K562 treated with DMSO at 1 percent for 24 hours (cell line): ENCODE results near the gene CRYGA. TPM values are rescaled to one million over a fixed set of nuclear protein-coding genes. Genes with fewer than 3 reads are reported as not detected.

ENCODE experiments used
- total RNA-seq: library from RNA; unstranded; fragments of 300-600 nt; gene quantifications from 2 replicates; pipeline ENCODE4 v1.2.3, GENCODE V29; 2022; ENCODE audit warnings: low read depth; ENCODE audit not compliant: insufficient read depth

CRYGA gene, protein sequence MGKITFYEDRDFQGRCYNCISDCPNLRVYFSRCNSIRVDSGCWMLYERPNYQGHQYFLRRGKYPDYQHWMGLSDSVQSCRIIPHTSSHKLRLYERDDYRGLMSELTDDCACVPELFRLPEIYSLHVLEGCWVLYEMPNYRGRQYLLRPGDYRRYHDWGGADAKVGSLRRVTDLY
- total RNA-seq, result not detected in 2 replicates

GRCh38 chr2:208163489-208163888 lies at the start of gene CRYGA:
TSS of gene CRYGA (minus strand) at chr2:208163589. CDS start at chr2:208163556, 33 bp downstream.

GRCh38 chr2:208189810-208190503 lies 26.6 kb upstream of the CRYGA start, which contains the start of gene C2orf80:
TSS of gene C2orf80 (minus strand) at chr2:208190030. CDS start at chr2:208186986, 3,044 bp downstream.

DNA sequence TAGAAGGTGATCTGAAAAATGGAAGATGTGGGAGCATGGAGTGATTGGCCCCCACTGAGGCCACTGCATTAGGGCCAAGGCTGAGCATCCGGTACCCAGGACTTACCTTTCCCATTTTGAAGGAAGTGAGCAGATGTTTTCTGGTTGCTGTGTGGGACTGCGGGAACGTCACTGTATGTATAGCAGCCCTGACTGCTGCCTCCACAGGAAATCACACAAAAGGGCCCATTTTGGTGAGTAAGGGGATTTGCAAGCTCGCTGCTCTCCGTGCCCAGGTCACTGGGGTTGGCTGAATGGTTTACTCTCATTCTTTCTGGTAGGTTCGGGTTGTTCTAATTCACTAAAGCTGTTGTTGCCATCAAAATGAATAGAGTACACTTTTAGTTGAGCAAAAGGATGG lies 17.4 kb downstream of the CRYGA start, which contains the start of gene CRYGB:
Gene CRYGB (minus strand): TSS at position 153 of the 400 bp plus-strand sequence. CDS start 38 bp downstream, at position 115.

GRCh38 chr2:208129744-208130711 lies 33.4 kb downstream of the CRYGA start, which contains the start of gene CRYGC:
TSS of gene CRYGC (minus strand) at chr2:208129828. CDS start at chr2:208129792, 36 bp downstream.

DNA sequence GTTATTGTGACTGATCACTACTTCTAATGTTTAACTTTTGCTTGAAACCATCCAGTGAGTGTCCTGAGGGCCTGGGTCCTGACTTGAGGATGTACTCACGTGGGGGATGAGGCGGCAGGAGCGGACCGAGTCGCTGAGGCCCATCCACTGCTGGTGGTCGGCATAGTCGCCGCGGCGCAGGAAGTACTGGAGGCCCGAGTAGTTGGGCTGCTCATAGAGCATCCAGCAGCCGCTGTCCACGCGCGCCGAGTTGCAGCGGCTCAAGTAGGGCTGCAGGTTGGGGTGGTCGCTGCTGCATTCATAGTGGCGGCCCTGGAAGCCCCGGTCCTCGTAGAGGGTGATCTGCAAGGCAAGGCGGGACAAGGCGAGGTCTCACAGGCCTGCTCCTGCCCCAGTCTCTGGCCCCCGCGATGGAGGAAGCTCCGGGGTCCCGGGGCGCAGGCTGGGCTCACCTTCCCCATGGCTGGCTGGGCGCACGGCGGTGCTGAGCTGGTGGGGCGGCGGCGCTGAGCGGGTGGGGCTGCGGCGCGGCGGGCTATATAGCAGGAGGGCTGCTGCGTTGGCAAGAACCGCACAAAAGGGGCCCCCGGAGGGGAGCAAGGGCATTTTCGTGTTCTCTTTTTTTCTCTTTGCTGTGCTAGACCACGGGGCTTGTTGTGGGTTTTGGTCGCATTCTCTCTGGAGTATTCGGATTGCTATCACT lies 39.2 kb downstream of the CRYGA start, which contains the start of gene CRYGD:
Gene CRYGD (minus strand): TSS at position 512 of the 703 bp plus-strand sequence. CDS start 51 bp downstream, at position 461.

Other genes starting within 250 kb of the CRYGA start
- 1.3 and 1.7 TPM in 2 replicates for gene PLEKHM3, start 138.1 kb downstream of the CRYGA start, total RNA-seq
- gene CRYGD, start 39.1 kb downstream of the CRYGA start, total RNA-seq, result not detected in 2 replicates
- not detected in 2 replicates for gene CRYGC, start 33.8 kb downstream of the CRYGA start, total RNA-seq
- not detected in 2 replicates for gene CRYGB, start 17.4 kb downstream of the CRYGA start, total RNA-seq
- not detected in 2 replicates for gene C2orf80, start 26.4 kb upstream of the CRYGA start, total RNA-seq
- 117 and 127 TPM in 2 replicates for gene IDH1, start 91.5 kb upstream of the CRYGA start, total RNA-seq
- gene PIKFYVE, start 102.7 kb upstream of the CRYGA start, total RNA-seq, result 8.8 and 9.3 TPM in 2 replicates
- gene PTH2R, start 243.2 kb upstream of the CRYGA start, total RNA-seq, result 0.96 and 1.7 TPM in 2 replicates